Mesothelial cell of epicardium (in vitro differentiated cells): ENCODE data around the gene BICD2. TPM values are rescaled to one million over a fixed set of nuclear protein-coding genes. Genes with fewer than 3 reads are reported as not detected.

ENCODE experiments used
- DNase-seq, 2 experiments: peaks; one replicate each; pipeline ENCODE4 v3.0.0; 2021; ENCODE audit warnings: low spot score in 2 of 2; ENCODE audit not compliant: unreplicated experiment in 2 of 2
- H3K27ac Mint-ChIP-seq: 2 replicates; pipeline ENCODE4 v1.8.0; 2021; ENCODE audit warnings: mixed read lengths
- H3K27me3 Mint-ChIP-seq: 2 replicates; pipeline ENCODE4 v1.8.0; 2021; ENCODE audit warnings: low read depth, mixed read lengths
- H3K36me3 Mint-ChIP-seq: 2 replicates; pipeline ENCODE4 v1.8.0; 2021; ENCODE audit warnings: mixed read lengths
- H3K4me1 Mint-ChIP-seq: 2 replicates; pipeline ENCODE4 v1.8.0; 2021; ENCODE audit warnings: mixed read lengths
- H3K4me3 Mint-ChIP-seq: 2 replicates; pipeline ENCODE4 v1.8.0; 2021; ENCODE audit warnings: mild to moderate bottlenecking, moderate library complexity, mixed read lengths
- H3K9me3 Mint-ChIP-seq: 2 replicates; pipeline ENCODE4 v1.8.0; 2021; ENCODE audit warnings: mixed read lengths
- total RNA-seq: library from RNA; stranded (reverse); gene quantifications from 3 replicates; pipeline ENCODE4 v1.2.1, GENCODE V29; 2021
- TF ChIP-seq, protein P1 (sequence below): fragments of 200-600 bp; sonication (generic); IDR thresholded peaks from one replicate; pipeline ENCODE4 v1.5.0; 2021; ENCODE audit warnings: antibody characterized with exemption; ENCODE audit not compliant: unreplicated experiment

BICD2 gene
- total RNA-seq, 1 donor from 2014 or later = 30.2 TPM

DNA sequence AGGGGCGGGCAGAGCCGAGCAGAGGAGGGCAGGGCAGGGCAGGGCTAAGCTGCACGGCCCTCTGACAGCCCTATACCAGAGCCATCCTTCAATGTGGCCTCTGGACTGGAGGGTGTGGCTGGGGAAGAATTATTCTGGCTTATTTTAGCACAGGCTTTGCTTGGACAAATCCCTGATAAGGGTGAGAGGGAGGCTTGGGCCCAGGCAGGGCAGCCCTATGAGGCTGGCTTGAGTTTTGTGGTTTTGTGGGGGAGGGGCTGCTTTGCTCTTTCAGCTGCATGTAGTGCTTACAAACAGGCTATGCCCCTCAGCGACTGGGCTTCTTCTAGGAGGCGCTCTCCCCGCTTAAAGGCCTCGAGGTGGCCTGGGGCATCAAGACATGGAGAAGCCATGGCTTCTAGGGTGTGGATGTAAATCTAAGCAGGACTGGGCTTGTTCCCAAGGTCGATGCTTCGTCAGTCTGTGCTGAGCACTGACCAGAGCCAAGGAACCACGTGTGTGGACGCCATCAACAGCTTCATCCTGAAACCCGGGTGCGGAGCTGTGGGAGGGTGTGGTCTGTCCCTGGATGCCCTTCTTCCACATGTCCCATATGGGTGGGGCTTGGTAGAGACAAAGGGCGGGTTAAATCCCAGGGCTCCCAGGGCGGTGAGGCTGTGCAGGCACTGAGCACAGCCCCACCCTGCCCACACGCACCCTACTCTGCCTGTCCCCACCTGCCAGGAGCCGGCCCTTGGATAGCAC lies 49.0 kb downstream of the BICD2 start:
- Mint-ChIP-seq H3K27me3 (no peaks in the 10 kb centered on the region), H3K4me1 (no peaks in the 10 kb centered on the region), H3K4me3 (no peak overlapping the region), H3K27ac (no peak overlapping the region), H3K9me3 (no peaks in the 10 kb centered on the region), H3K36me3 (peaks cover 27% of the 10 kb centered on the region)
- DNase-seq = no peak
- TF ChIP-seq, protein P1, sequence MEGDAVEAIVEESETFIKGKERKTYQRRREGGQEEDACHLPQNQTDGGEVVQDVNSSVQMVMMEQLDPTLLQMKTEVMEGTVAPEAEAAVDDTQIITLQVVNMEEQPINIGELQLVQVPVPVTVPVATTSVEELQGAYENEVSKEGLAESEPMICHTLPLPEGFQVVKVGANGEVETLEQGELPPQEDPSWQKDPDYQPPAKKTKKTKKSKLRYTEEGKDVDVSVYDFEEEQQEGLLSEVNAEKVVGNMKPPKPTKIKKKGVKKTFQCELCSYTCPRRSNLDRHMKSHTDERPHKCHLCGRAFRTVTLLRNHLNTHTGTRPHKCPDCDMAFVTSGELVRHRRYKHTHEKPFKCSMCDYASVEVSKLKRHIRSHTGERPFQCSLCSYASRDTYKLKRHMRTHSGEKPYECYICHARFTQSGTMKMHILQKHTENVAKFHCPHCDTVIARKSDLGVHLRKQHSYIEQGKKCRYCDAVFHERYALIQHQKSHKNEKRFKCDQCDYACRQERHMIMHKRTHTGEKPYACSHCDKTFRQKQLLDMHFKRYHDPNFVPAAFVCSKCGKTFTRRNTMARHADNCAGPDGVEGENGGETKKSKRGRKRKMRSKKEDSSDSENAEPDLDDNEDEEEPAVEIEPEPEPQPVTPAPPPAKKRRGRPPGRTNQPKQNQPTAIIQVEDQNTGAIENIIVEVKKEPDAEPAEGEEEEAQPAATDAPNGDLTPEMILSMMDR = no peak

GRCh38 chr9:92714787-92715487 lies 49.7 kb downstream of the BICD2 start:
- Mint-ChIP-seq H3K9me3 (no peaks in the 10 kb centered on the region), H3K36me3 (peaks cover 21% of the 10 kb centered on the region), H3K4me3 (no peak overlapping the region), H3K27ac (no peak overlapping the region), H3K27me3 (no peaks in the 10 kb centered on the region), H3K4me1 (no peaks in the 10 kb centered on the region)
- no peak for DNase-seq
- TF ChIP-seq, protein P1 = no peak

GRCh38 chr9:92714016-92714415 lies 50.6 kb downstream of the BICD2 start:
- no peak overlapping the region for H3K4me3 Mint-ChIP-seq
- H3K9me3 Mint-ChIP-seq = no peaks in the 10 kb centered on the region
- no peak for DNase-seq
- no peak overlapping the region for H3K27ac Mint-ChIP-seq
- TF ChIP-seq, protein P1 = no peak
- H3K36me3 Mint-ChIP-seq = peaks cover 21% of the 10 kb centered on the region
- no peaks in the 10 kb centered on the region for H3K4me1 Mint-ChIP-seq
- no peaks in the 10 kb centered on the region for H3K27me3 Mint-ChIP-seq

DNA sequence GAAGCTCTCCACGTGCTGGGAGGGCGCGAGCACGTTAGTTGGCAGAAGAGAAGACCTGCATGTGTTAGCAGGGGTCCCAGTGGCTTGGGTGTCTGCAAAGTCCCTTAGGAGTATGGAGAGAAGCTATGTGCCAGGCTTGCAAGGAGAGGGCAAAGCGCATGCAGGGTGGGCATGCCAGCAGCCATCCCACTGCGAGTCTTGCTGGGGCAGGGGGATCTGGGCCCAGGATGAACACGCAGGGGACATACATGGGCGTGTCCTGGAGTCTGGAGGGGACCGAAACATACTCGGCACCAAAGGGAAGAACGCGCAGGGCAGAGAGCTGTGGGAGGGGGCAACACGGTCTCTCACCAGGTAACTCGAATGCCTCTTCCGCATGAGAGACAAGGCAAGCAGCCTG lies 51.1 kb downstream of the BICD2 start:
- Mint-ChIP-seq H3K4me3 (no peak overlapping the region), H3K9me3 (no peaks in the 10 kb centered on the region), H3K4me1 (no peaks in the 10 kb centered on the region), H3K36me3 (peaks cover 21% of the 10 kb centered on the region), H3K27ac (no peak overlapping the region), H3K27me3 (no peaks in the 10 kb centered on the region)
- TF ChIP-seq, protein P1 = no peak
- no peak for DNase-seq

DNA sequence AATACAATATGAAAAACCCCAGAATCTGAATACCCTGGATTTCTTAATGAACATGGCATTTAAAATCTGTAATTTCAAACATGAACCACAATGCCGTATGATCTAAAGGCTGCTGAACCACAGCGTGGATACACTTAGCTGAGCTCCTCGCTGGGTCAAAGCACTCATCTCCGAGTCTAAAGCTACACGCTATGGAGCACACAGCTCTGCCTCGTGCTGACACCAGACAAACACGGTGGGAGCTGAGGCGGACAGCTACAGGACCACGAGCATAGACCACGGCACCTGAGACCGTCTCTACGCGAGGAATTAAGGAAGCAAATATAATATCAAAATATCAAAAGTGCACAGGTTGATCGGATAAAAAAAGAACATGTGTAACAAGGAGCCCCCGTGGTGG lies 51.9 kb downstream of the BICD2 start:
- TF ChIP-seq, protein P1 = no peak
- no peak overlapping the region for H3K4me3 Mint-ChIP-seq

More for the DNA sequence above, 51.9 kb downstream of the BICD2 start:
- H3K9me3 Mint-ChIP-seq = no peaks in the 10 kb centered on the region
- no peaks in the 10 kb centered on the region for H3K27me3 Mint-ChIP-seq
- H3K36me3 Mint-ChIP-seq = peaks cover 21% of the 10 kb centered on the region
- no peak for DNase-seq
- no peak overlapping the region for H3K27ac Mint-ChIP-seq
- no peaks in the 10 kb centered on the region for H3K4me1 Mint-ChIP-seq
